NT2/D1 (cell line): Measurements from ENCODE around the gene ZNF689.

Experiments used
- DNase-seq: peaks from one replicate; pipeline ENCODE4 v3.0.0-alpha.2; 2011; ENCODE audit warnings: low read depth, low spot score
- H3K27me3 ChIP-seq: 2 replicates; pipeline ENCODE4 v1.6.0; 2011; ENCODE audit warnings: mild to moderate bottlenecking; ENCODE audit not compliant: insufficient read length, insufficient read depth
- H3K36me3 ChIP-seq: 2 replicates; pipeline ENCODE4 v1.6.1; 2011; ENCODE audit warnings: mild to moderate bottlenecking, low read length, mixed read lengths; ENCODE audit not compliant: insufficient read depth, insufficient read length
- H3K4me1 ChIP-seq: 2 replicates; pipeline ENCODE4 v1.5.1; 2011; ENCODE audit not compliant: insufficient read depth, insufficient read length
- H3K4me3 ChIP-seq: 2 replicates; pipeline ENCODE4 v1.5.1; 2011; ENCODE audit warnings: low read depth; ENCODE audit not compliant: insufficient read length
- H3K9ac ChIP-seq: 2 replicates; pipeline ENCODE4 v1.6.0; 2011; ENCODE audit warnings: low read depth; ENCODE audit not compliant: insufficient read length
- H3K9me3 ChIP-seq: 2 replicates; pipeline ENCODE4 v1.5.1; 2011; ENCODE audit warnings: mild to moderate bottlenecking, low read length; ENCODE audit not compliant: insufficient read depth
- SUZ12 ChIP-seq: IDR thresholded peaks from 2 replicates; pipeline ENCODE4 v1.6.1; 2011; ENCODE audit not compliant: insufficient read length, insufficient read depth; ENCODE audit errors: extremely low read depth
- YY1 ChIP-seq: IDR thresholded peaks from 2 replicates; pipeline ENCODE4 v1.6.1; 2011; ENCODE audit not compliant: insufficient read length, insufficient read depth
- ZNF274 ChIP-seq: IDR thresholded peaks from 2 replicates; pipeline ENCODE4 v1.6.1; 2011; ENCODE audit warnings: mild to moderate bottlenecking, low read depth, low read length

ZNF689 gene

DNA sequence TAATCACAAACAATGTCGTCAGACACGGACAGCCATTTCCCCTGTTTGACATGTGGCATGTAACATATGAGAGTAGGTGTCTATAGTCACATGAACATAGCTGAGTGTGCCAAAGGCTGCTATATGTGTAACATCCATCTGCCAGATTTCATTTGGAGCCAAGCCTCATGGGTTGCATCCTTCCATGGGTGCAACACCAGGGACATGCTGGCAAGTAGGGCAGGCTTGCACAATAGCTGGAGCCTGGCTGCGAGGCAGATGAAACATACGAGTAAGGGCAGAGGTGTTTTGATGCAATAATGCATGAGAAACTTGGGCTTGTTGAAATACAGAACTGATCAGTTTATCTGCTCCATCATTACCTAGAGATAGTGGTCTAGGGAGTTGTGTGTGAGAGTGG lies 9.0 kb upstream of the ZNF689 start:
- Histone ChIP-seq H3K27me3 (no peaks in the 10 kb centered on the region), H3K36me3 (no peaks in the 10 kb centered on the region), H3K4me3 (no peak overlapping the region), H3K9me3 (peaks cover 7% of the 10 kb centered on the region; the same call in 1 of the 2 replicates), H3K9ac (no peak overlapping the region), H3K4me1 (peaks cover 3% of the 10 kb centered on the region)
- no peak for TF ChIP-seq SUZ12
- TF ChIP-seq YY1, result no peak
- no peak for TF ChIP-seq ZNF274
- no peak for DNase-seq

DNA sequence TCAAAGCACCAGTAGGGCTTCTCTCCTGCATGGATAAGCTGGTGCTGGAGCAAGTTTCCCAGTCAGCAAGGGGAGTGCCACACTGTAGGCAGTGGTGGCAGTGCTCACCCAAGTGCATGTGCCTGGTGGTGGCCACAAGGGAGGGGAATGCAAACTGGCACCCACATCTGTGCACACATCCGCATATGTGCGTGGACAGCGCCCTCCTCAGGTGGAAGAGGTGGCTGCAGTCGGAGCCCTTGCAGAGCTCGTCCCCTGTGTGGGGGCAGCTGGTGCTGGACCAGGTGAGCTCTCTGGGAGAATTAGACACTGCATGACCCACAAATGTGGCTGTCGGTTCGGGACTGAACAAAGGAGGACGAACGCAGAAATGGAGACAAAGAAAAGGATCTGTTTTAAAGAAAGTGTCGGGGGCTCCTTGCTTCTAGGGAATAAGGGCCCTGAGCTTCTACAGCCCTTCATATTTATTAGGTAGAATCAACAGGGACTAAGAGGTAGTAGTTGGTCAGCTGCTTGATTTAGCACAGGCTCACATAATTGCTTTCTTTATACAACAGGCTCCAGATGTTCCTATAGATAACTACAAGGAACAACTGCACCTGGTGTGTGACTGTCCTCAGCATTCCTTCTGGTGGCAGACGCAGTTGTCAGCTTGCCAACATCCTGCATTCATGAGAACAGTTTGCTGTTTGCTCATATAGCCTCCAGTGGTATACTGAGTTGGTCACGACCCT lies 5.3 kb upstream of the ZNF689 start:
- Histone ChIP-seq H3K9me3 (no peaks in the 10 kb centered on the region), H3K4me1 (peaks cover 3% of the 10 kb centered on the region), H3K36me3 (no peaks in the 10 kb centered on the region), H3K27me3 (no peaks in the 10 kb centered on the region), H3K9ac (no peak overlapping the region), H3K4me3 (no peak overlapping the region)
- no peak for TF ChIP-seq SUZ12
- no peak for TF ChIP-seq ZNF274
- TF ChIP-seq YY1, result no peak
- DNase-seq, result peak; percentile 68

DNA sequence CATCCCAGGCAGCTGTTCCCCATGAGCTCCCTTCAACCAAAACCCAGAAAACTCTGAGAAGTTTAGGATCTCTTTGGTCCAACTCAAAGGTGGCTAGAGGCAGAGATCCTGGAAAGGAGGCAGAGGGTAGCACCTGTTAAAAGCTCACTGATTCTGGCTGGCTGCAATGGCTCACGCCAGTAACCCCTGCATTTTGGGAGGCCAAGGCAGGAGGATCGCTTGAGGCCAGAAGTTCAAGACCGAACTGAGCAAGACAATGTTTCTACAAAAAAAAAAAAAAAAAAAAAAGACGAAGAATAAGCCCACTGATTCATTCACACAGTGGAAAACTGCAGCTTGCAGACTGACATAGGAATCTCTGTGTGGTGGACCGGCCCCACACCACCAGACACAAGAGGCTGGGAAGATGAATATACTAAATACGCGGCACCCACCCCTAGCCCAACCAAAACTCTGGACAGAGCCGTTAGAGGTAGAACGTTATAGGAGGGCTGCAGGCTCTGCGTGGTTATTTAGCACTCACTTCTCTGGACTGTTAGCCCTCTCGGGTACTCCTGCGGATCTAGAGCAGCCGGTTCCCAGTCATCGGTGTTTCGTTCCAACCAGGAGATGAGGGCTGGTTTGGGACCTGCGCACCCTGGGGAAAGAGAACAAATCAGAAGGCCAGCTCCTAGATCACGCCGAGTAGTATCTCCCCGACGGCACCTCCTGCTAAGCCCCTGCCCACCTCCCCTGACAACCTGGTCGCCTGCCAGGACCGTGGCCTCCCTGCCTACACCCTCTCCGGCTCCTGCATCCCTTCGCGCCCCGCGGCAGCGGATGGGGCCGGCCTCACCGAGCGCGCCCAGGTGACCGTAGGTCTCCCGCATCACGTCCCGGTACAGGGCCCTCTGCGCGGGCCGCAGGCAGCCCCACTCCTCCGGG lies 925 bp downstream of the ZNF689 start:
- peak overlapping the region; percentile 95 for H3K9ac ChIP-seq
- TF ChIP-seq SUZ12 (no peak), ZNF274 (no peak), YY1 (no peak)
- no peak for DNase-seq
- peaks cover 2% of the 10 kb centered on the region for H3K4me1 ChIP-seq
- no peaks in the 10 kb centered on the region for H3K9me3 ChIP-seq
- peaks cover 40% of the 10 kb centered on the region for H3K36me3 ChIP-seq
- peak overlapping the region; percentile 95 for H3K4me3 ChIP-seq
- no peaks in the 10 kb centered on the region for H3K27me3 ChIP-seq

DNA sequence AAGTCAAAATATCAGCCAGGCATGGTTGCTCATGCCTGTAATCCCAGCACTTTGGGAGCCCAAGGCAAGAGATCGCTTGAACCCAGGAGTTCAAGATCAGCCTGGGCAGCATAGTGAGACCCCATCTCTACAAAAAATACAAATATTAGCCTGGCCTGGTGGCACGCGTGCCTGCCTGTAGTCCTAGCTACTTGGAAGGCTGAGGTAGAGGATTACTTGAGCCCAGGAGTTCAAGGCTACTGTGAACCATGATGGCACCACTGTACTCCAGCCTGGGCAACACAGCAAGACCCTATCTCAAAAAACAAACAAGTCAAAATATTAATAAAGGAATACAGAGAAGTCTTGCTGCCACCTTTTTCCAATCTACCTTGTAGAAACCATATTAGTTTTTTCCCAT lies 4.2 kb downstream of the ZNF689 start:
- H3K9me3 ChIP-seq, result no peaks in the 10 kb centered on the region
- no peak for DNase-seq
- no peak overlapping the region for H3K9ac ChIP-seq
- H3K27me3 ChIP-seq, result no peaks in the 10 kb centered on the region
- no peak overlapping the region for H3K4me3 ChIP-seq
- peaks cover 2% of the 10 kb centered on the region for H3K4me1 ChIP-seq
- H3K36me3 ChIP-seq, result peaks cover 54% of the 10 kb centered on the region
- TF ChIP-seq SUZ12 (no peak), ZNF274 (no peak), YY1 (no peak)

DNA sequence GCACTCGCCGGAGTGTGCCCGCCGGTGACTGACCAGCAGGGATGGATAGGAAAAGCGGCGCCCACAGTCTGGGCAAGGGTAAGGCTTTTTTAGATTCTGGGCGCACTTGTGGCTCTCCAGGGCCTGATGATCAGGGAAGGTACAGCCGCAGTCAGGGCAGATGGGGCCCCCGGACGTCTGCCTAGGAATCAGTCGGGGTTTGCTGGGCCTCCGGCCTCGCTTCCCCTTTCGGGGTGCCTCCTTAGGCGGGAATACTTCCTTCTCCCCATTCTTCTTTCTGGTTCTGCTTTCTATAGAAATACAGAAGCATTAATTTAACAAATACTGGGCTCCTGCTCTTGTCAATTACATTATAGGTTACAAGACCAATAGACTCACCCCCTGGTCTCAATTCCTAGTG lies 5.0 kb downstream of the ZNF689 start:
- DNase-seq, result no peak
- TF ChIP-seq YY1 (no peak), SUZ12 (no peak), ZNF274 (no peak)
- Histone ChIP-seq H3K36me3 (peaks cover 54% of the 10 kb centered on the region), H3K9ac (no peak overlapping the region), H3K4me3 (no peak overlapping the region), H3K9me3 (no peaks in the 10 kb centered on the region), H3K27me3 (no peaks in the 10 kb centered on the region), H3K4me1 (peaks cover 2% of the 10 kb centered on the region)

DNA sequence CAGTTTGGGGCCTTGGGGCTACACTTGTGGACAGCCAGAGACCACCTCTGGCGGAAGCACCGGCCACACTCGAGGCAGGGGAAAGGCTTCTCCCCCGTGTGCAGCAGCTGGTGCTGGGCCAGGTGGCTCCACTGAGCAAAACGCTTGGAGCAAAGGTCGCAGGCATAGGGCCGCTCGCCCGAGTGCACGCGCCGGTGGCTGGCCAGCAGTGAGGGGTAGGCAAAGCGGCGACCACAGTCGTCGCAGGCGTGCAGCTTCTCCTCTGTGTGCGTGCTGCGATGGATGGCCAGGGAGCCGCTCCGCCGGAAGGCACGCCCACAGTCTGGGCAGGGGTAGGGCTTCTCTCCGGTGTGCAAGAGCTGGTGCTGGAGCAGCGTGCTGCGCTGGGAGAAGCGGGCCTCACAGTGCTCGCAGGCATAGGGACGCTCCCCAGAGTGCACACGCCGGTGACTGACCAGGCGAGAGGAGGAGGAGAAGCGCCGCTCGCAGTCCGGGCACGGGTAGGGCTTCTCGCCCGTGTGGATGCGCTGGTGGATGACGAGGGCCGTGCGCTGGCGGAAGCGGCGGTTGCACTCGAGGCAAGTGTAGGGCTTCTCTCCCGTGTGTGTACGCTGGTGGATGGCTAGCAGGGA lies 5.8 kb downstream of the ZNF689 start:
- H3K9me3 ChIP-seq, result no peaks in the 10 kb centered on the region
- no peak for DNase-seq
- no peaks in the 10 kb centered on the region for H3K27me3 ChIP-seq
- TF ChIP-seq ZNF274 (no peak), SUZ12 (no peak), YY1 (no peak)
- no peak overlapping the region for H3K9ac ChIP-seq
- no peak overlapping the region for H3K4me3 ChIP-seq
- H3K36me3 ChIP-seq, result peaks cover 54% of the 10 kb centered on the region
- H3K4me1 ChIP-seq, result peaks cover 2% of the 10 kb centered on the region
